Neutrophil (primary cell): Measurements from ENCODE around the gene SHANK1.

Experiments
- H3K27ac ChIP-seq: fragments of 200-600 bp; sonication (generic); 2 replicates; pipeline ENCODE4 v1.5.1; 2016; ENCODE audit warnings: mild to moderate bottlenecking, moderate library complexity
- H3K27me3 ChIP-seq: fragments of 200-600 bp; sonication (generic); 2 replicates; pipeline ENCODE4 v1.6.0; 2016; ENCODE audit warnings: mild to moderate bottlenecking
- H3K36me3 ChIP-seq: fragments of 200-600 bp; sonication (generic); 2 replicates; pipeline ENCODE4 v1.5.1; 2017
- H3K4me1 ChIP-seq, 2 experiments: fragments of 200-600 bp in 1 of 2; sonication (generic) in 1 of 2; 1 replicate in 1 of 2; 2 replicates in 1 of 2; pipeline versions ENCODE4 v1.5.1 to v1.6.1; 2013 to 2016; ENCODE audit warnings: low read depth in 1 of 2, low read length in 1 of 2, mild to moderate bottlenecking in 1 of 2, moderate library complexity in 1 of 2; ENCODE audit not compliant: control insufficient read depth in 1 of 2, insufficient read depth in 1 of 2
- H3K4me3 ChIP-seq, 2 experiments: fragments of 200-600 bp in 1 of 2; sonication (generic) in 1 of 2; 1 replicate in 1 of 2; 2 replicates in 1 of 2; pipeline ENCODE4 v1.5.1; 2013 to 2016; ENCODE audit warnings: low read depth in 1 of 2, low read length in 1 of 2, mild to moderate bottlenecking in 1 of 2, moderate library complexity in 1 of 2
- H3K9me3 ChIP-seq: fragments of 200-600 bp; sonication (generic); 2 replicates; pipeline ENCODE4 v1.5.1; 2016
- TF ChIP-seq, protein P1 (sequence below): fragments of 200-600 bp; sonication (generic); IDR thresholded peaks from 2 replicates; pipeline ENCODE4 v1.5.1; 2016; ENCODE audit warnings: antibody characterized with exemption

SHANK1 gene

DNA sequence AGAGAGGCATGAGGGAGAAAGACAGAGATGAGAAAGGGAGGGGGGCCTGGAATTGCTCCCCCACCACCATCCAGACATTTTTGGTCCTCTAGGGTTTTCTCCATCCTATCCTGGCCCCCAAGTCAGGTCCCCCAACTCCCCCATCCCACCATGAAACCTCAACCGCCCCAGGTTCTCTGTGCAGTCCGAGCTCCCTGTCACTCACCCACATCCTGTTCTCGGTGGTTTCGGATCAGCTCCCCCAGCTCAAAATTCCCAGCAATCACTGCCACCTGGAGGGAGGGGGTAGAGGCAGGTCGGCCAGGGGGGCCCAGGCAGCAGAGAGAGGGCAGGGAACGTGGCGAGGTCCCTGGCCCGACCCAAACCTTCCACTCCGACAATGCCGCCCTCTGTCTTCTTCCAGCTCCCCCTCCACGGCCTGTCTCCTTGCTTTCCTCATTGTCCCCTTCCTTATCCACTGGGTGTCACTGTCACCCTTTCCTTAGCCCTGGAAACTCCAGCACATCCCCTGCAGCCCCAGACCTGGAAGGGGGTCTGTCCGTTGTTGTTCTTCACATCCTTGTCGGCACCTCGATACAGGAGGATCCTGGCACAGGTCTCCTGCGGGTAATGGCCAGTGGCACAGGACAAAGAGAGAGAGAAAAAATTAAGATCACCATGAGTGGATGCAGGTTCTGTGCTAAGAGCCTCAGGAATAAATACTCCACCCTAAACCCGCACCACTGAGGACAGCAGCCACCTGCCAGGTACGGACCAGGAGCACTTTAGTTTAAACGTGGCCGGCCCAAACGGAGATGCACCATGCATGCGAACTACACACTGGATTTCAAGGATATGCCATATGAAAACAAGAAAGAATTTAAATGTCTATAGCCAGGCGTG, 15.4 kb downstream of the SHANK1 start:
- Histone ChIP-seq H3K27me3 (peaks cover 63% of the 10 kb centered on the region), H3K27ac (no peak overlapping the region), H3K4me1 (no peaks in the 10 kb centered on the region), H3K36me3 (no peaks in the 10 kb centered on the region), H3K9me3 (no peaks in the 10 kb centered on the region), H3K4me3 (no peak overlapping the region)
- TF ChIP-seq, protein P1, sequence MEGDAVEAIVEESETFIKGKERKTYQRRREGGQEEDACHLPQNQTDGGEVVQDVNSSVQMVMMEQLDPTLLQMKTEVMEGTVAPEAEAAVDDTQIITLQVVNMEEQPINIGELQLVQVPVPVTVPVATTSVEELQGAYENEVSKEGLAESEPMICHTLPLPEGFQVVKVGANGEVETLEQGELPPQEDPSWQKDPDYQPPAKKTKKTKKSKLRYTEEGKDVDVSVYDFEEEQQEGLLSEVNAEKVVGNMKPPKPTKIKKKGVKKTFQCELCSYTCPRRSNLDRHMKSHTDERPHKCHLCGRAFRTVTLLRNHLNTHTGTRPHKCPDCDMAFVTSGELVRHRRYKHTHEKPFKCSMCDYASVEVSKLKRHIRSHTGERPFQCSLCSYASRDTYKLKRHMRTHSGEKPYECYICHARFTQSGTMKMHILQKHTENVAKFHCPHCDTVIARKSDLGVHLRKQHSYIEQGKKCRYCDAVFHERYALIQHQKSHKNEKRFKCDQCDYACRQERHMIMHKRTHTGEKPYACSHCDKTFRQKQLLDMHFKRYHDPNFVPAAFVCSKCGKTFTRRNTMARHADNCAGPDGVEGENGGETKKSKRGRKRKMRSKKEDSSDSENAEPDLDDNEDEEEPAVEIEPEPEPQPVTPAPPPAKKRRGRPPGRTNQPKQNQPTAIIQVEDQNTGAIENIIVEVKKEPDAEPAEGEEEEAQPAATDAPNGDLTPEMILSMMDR = no peak

DNA sequence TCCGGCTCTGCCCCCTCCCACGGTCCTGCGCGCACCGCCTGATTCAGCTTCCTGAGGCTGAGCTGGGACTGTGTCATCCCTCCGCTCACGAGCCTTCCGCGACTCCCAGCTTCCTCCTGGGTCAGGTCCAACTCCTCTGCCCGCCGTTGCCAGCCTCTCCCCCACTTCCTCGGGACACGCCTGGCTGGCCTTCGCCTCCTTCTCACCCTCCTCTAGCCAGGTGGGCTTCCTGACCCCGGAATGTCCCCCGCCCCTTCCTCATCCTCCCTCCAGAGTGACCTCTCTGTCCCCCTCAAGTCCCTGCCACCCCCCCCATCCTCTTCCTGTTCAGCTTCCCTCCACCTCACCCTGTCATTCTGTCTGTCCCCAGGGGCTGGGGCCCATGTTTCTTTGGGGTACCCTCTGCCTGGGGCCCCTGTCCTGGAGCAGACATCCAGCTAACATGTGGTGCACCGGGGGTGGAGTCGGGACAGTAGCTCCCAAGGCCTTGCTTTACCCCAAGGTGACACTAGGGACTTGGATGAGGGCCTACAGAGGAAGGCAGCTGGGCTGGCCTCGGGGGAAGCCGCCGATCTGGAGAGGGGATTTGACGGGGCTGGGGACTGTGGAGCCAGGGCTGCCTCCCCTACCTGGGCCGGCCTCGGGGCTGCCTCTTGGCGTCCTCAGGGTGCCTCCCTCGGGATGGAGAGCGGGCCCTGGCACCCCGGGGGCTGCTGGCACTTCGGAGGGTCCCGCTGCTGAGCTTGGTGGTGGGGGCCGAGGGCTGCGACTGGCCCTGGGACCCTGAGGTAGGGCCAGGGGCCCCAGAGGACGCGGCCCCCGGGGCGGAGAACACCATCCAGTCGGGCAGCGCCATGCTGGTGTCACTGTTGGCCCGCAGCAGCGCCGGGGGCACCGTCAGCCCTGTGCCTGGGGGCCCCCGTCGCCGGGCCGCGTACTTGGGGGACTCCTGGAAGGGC, 16.5 kb downstream of the SHANK1 start:
- Histone ChIP-seq H3K36me3 (no peaks in the 10 kb centered on the region), H3K27ac (no peak overlapping the region), H3K4me3 (no peak overlapping the region), H3K4me1 (no peaks in the 10 kb centered on the region), H3K27me3 (peaks cover 73% of the 10 kb centered on the region), H3K9me3 (no peaks in the 10 kb centered on the region)
- TF ChIP-seq, protein P1 = no peak

DNA sequence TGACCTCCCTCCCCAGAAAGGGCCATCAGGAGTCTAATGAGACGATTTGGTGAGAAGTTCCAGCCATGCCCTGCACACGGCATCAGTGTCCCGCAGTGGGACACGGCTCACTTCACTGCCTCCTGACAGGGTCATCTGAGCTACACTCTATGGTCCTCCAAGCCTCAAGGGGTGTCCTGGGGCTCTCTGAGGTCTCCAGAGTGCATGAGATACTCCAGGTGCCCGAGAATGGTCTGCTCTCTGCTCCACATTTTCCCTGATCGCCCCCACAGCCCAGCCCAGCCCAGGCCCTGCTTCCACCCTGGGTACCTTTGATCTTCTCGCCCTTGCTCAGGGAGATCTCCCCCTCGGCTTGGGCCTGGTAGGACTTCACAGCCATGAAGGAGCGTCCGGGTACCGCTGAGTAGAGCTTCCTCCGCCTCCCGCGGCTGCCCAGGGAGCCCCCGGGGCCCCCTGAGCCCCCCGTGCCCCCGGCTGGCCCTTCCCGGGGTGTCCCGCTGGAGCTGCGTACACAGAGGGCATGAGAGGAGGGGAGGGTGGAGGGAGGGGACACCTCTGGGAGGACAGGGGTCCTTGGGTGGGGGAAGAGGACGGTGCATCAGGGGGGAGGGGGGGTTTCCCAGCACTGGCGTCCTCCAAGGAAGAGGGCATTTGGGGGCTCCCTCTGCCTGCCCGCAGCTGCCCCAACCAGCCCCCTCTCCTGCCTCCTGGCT, 17.3 kb downstream of the SHANK1 start:
- no peaks in the 10 kb centered on the region for H3K36me3 ChIP-seq
- no peak overlapping the region for H3K27ac ChIP-seq
- H3K9me3 ChIP-seq = no peaks in the 10 kb centered on the region
- TF ChIP-seq, protein P1 = no peak
- peaks cover 82% of the 10 kb centered on the region for H3K27me3 ChIP-seq
- no peak overlapping the region for H3K4me3 ChIP-seq
- H3K4me1 ChIP-seq = no peaks in the 10 kb centered on the region

DNA sequence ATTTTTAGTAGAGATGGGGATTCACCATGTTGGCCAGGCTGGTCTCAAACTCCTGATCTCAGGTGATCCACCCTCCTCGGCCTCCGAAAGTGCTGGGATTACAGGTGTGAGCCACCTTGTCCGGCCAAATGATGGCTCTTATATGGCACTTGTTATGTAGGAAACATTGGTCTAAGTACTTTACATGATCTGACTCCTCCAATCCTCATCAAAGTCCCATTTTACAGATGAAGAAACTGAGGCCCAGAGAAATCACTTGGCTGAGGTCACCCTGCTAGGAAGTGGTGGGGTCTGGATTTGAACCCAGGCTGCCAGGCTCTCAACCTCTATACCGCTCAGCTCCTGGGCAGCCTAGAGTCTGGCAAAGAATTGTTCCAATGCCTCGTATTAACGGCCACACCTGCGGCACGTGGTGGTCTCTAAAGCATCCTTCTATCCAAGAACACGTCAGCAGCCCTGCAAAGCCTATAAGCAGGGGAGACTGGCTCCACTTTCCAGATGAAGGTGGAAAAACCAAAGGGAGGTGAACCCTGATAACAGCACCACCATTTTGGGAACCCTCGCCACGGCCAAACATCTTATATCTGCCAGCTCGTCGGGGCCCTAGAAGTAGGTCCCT, 18.1 kb downstream of the SHANK1 start:
- H3K36me3 ChIP-seq = no peaks in the 10 kb centered on the region
- no peaks in the 10 kb centered on the region for H3K4me1 ChIP-seq
- no peak overlapping the region for H3K27ac ChIP-seq
- H3K4me3 ChIP-seq = no peak overlapping the region
- TF ChIP-seq, protein P1 = no peak
- peaks cover 90% of the 10 kb centered on the region for H3K27me3 ChIP-seq
- H3K9me3 ChIP-seq = no peaks in the 10 kb centered on the region
